IPS-20b (cell line): Measurements from ENCODE around the gene ENTPD6.
"Not testable (repeated sequence)": the region's sequence is repeated elsewhere in the genome, so short reads cannot be mapped to it uniquely, and the experiment has no call there.

ENCODE experiments used
- H3K27ac ChIP-seq: one replicate; pipeline ENCODE4 v1.5.1; 2013; ENCODE audit warnings: low read length
- H3K27me3 ChIP-seq: 2 replicates; pipeline ENCODE4 v1.6.1; 2013; ENCODE audit warnings: mild to moderate bottlenecking, low read length, inconsistent platforms; ENCODE audit not compliant: insufficient read depth
- H3K36me3 ChIP-seq: 2 replicates; pipeline ENCODE4 v1.6.1; 2013; ENCODE audit warnings: low read depth, mild to moderate bottlenecking, inconsistent platforms, low read length, moderate library complexity; ENCODE audit not compliant: insufficient read depth
- H3K4me1 ChIP-seq: 2 replicates; pipeline ENCODE4 v1.6.1; 2013; ENCODE audit warnings: mild to moderate bottlenecking, control low read depth, inconsistent platforms, low read length, moderate library complexity; ENCODE audit not compliant: insufficient read depth
- H3K4me3 ChIP-seq: 2 replicates; pipeline ENCODE4 v1.5.1; 2013; ENCODE audit warnings: mild to moderate bottlenecking, low read length, inconsistent platforms
- H3K9ac ChIP-seq: 2 replicates; pipeline ENCODE4 v1.6.1; 2013; ENCODE audit warnings: low read depth, mild to moderate bottlenecking, inconsistent platforms, low read length, moderate library complexity
- H3K9me3 ChIP-seq: 2 replicates; pipeline ENCODE4 v1.6.1; 2013; ENCODE audit warnings: mild to moderate bottlenecking, low read depth, low read length, inconsistent platforms; ENCODE audit not compliant: insufficient read depth

Gene ENTPD6

GRCh38 chr20:25257130-25257529 lies 61.6 kb downstream of the ENTPD6 start:
- Histone ChIP-seq H3K27ac (no peak overlapping the region), H3K9me3 (no peaks in the 10 kb centered on the region), H3K4me3 (no peak overlapping the region), H3K27me3 (no peaks in the 10 kb centered on the region), H3K4me1 (no peaks in the 10 kb centered on the region; the same call in 1 of the 2 replicates), H3K36me3 (peaks cover 39% of the 10 kb centered on the region), H3K9ac (no peak overlapping the region)

DNA sequence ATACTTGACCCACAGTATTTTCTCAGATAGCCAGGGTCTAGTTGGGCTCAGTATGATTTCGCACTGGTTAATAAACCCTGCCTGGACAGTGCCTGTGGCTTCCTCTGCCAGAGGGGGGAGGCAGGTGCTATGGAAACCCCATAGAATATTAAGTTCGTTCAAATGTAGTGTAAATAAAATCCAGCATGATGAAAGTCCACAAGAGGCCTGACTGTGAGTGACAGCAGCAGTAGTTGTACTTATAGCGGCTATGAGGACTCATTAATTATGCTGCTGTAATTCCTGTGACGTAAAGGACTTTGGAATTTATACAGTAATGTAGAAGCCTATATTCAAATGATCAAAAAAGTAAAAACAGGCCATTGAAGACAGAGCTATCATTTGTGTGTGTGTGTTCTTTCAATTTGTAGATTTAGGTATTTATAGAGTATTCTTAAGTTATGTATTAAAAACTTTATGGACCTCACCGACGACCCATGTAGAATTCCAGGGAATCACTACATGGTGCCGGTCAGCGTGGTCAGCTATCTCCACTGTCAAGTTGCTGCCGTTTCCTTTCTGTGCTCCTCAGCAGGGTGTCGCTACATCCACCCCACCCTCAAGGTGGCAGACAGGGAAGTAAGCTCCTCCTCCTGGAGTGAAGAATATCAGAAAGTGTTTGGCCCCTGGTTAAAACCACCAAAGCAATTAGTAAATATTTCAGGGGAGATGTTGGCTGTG lies 62.4 kb downstream of the ENTPD6 start:
- Histone ChIP-seq H3K4me1 (no peaks in the 10 kb centered on the region; the same call in 1 of the 2 replicates), H3K36me3 (peaks cover 34% of the 10 kb centered on the region), H3K9me3 (no peaks in the 10 kb centered on the region), H3K27ac (no peak overlapping the region), H3K27me3 (no peaks in the 10 kb centered on the region), H3K9ac (no peak overlapping the region), H3K4me3 (no peak overlapping the region)

GRCh38 chr20:25258476-25258805 lies 62.9 kb downstream of the ENTPD6 start:
- H3K36me3 ChIP-seq: peaks cover 31% of the 10 kb centered on the region
- no peaks in the 10 kb centered on the region for H3K9me3 ChIP-seq
- no peak overlapping the region for H3K4me3 ChIP-seq
- no peak overlapping the region for H3K9ac ChIP-seq
- H3K27ac ChIP-seq: no peak overlapping the region
- H3K27me3 ChIP-seq: no peaks in the 10 kb centered on the region
- no peaks in the 10 kb centered on the region; the same call in 1 of the 2 replicates for H3K4me1 ChIP-seq

- Histone ChIP-seq H3K4me1 (no peaks in the 10 kb centered on the region; the same call in 1 of the 2 replicates), H3K27ac (no peak overlapping the region), H3K36me3 (peaks cover 31% of the 10 kb centered on the region), H3K9ac (no peak overlapping the region), H3K9me3 (no peaks in the 10 kb centered on the region), H3K27me3 (no peaks in the 10 kb centered on the region), H3K4me3 (no peak overlapping the region)
Measured at GRCh38 chr20:25258828-25259227, 63.3 kb downstream of the ENTPD6 start.

GRCh38 chr20:25259358-25259757 lies 63.8 kb downstream of the ENTPD6 start:
- no peaks in the 10 kb centered on the region; the same call in 1 of the 2 replicates for H3K4me1 ChIP-seq
- no peaks in the 10 kb centered on the region for H3K27me3 ChIP-seq
- no peak overlapping the region for H3K4me3 ChIP-seq
- peaks cover 31% of the 10 kb centered on the region for H3K36me3 ChIP-seq
- H3K9me3 ChIP-seq: no peaks in the 10 kb centered on the region
- no peak overlapping the region for H3K9ac ChIP-seq
- H3K27ac ChIP-seq: no peak overlapping the region

GRCh38 chr20:25259788-25260254 lies 64.3 kb downstream of the ENTPD6 start:
- H3K36me3 ChIP-seq: peaks cover 30% of the 10 kb centered on the region
- H3K9ac ChIP-seq: no peak overlapping the region
- H3K9me3 ChIP-seq: no peaks in the 10 kb centered on the region
- no peaks in the 10 kb centered on the region; the same call in 1 of the 2 replicates for H3K4me1 ChIP-seq
- H3K27ac ChIP-seq: no peak overlapping the region
- H3K4me3 ChIP-seq: no peak overlapping the region
- H3K27me3 ChIP-seq: no peaks in the 10 kb centered on the region

DNA sequence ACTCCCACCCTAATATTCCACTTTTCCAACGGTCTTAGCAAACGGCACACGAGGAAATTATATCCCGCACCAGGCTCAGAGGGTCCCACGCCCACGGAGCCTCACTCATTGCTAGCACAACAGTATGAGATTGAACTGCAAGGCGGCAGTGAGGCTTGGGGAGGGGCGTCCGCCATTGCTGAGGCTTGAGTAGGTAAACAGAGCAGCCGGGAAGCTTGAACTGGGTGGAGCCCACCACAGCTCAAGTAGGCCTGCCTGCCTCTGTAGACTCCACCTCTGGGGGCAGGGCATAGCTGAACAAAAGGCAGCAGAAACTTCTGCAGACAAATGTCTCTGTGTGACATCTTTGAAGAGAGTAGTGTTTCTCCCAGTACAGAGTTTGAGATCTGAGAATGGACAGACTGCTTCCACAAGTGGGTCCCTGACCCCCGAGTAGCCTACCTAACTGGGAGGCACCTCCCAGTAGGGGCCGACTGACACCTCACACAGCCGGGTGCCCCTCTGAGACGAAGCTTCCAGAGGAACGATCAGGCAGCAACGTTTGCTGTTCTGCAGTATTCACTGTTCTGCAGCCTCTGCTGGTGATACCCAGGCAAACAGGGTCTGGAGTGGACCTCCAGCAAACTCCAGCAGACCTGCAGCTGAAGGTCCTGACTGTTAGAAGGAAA lies 65.4 kb downstream of the ENTPD6 start:
- H3K9me3 ChIP-seq, H3K9ac ChIP-seq, H3K4me1 ChIP-seq, H3K4me3 ChIP-seq, H3K27me3 ChIP-seq, H3K27ac ChIP-seq: not testable (repeated sequence)
- peaks cover 25% of the 10 kb centered on the region for H3K36me3 ChIP-seq

DNA sequence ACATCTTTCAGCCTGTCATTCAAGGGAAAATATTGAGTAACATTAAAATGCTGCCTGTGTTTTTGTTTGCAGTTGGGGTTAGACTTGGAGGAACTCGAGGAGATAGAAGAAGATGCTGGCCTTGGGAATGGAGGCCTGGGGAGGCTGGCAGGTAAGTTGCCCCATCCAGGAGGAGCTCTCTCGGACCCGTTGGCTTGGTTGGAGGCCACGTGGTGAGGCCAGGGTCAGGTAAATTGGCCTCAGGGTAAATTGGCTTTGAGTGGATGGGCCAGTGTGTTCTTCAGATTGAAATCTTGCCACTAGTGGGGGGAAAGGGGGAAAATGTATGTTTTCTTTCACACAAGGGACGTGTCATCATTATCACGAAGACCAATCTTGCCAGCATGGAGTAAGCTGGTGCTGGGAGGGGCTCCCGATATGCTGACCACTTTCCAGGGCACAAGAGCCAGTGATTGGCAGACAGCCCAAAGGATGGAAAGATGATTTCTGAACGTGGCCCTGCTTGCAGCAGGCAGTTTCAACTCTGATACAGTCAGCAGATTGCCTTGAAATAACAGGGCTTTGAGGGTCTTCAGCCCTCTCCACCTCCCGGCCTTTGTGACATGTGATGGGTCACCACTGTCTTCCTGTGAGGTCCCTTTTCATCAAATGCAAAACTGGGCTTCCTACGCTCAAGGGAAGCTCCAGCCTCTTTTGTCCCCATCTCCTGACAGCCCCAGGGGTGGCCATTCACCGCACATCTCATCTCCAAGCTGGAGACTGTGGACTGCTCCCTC lies 73.7 kb downstream of the ENTPD6 start:
- no peaks in the 10 kb centered on the region for H3K9me3 ChIP-seq
- H3K27me3 ChIP-seq: no peaks in the 10 kb centered on the region
- H3K4me3 ChIP-seq: no peak overlapping the region
- no peaks in the 10 kb centered on the region for H3K4me1 ChIP-seq
- no peak overlapping the region for H3K27ac ChIP-seq
- H3K36me3 ChIP-seq: peaks cover 44% of the 10 kb centered on the region
- no peak overlapping the region for H3K9ac ChIP-seq

- peaks cover 50% of the 10 kb centered on the region for H3K36me3 ChIP-seq
- no peak overlapping the region for H3K4me3 ChIP-seq
- H3K27me3 ChIP-seq: no peaks in the 10 kb centered on the region
- no peak overlapping the region for H3K27ac ChIP-seq
- no peak overlapping the region for H3K9ac ChIP-seq
- H3K4me1 ChIP-seq: no peaks in the 10 kb centered on the region
- H3K9me3 ChIP-seq: no peaks in the 10 kb centered on the region
Measured at GRCh38 chr20:25269833-25270170, 74.3 kb downstream of the ENTPD6 start.

DNA sequence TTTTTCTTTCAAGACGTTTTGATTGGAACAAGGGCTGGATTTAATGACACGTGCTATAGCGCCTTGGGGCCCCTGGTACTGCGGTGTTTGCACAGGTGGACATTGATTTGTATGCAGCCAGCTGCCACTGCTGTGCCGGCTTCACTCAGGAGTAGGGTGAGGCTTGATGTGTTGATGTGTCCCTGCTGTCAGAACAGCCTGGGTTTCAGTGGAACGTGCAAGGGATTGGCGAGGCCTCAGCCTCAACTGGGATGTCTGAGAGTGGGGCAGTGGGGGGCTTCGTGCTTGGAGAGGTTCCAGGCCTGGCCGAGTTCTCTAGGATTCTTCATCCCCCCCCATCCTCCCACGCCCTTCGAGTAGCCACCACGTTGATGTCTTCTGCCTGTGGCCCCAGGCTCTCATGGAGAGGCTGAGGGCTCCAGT lies 75.3 kb downstream of the ENTPD6 start:
- H3K4me3 ChIP-seq: no peak overlapping the region
- H3K27me3 ChIP-seq: no peaks in the 10 kb centered on the region
- H3K36me3 ChIP-seq: peaks cover 57% of the 10 kb centered on the region
- H3K9ac ChIP-seq: no peak overlapping the region
- H3K9me3 ChIP-seq: no peaks in the 10 kb centered on the region
- H3K4me1 ChIP-seq: no peaks in the 10 kb centered on the region
- no peak overlapping the region for H3K27ac ChIP-seq

- H3K4me3 ChIP-seq: no peak overlapping the region
- H3K9ac ChIP-seq: no peak overlapping the region
- no peaks in the 10 kb centered on the region for H3K9me3 ChIP-seq
- H3K4me1 ChIP-seq: no peaks in the 10 kb centered on the region
- H3K27me3 ChIP-seq: no peaks in the 10 kb centered on the region
- H3K27ac ChIP-seq: no peak overlapping the region
- H3K36me3 ChIP-seq: peaks cover 59% of the 10 kb centered on the region
Measured at GRCh38 chr20:25271486-25272222, 76.1 kb downstream of the ENTPD6 start.
